HG03064 (cell line): Measurements from ENCODE around the gene R3HDM4.

ENCODE experiments used
- ATAC-seq: cut with Tn5 transposase; IDR thresholded peaks from one replicate; pipeline ENCODE4 v1.9.1; 2021; ENCODE audit warnings: low read depth; ENCODE audit not compliant: unreplicated experiment

R3HDM4 gene

DNA sequence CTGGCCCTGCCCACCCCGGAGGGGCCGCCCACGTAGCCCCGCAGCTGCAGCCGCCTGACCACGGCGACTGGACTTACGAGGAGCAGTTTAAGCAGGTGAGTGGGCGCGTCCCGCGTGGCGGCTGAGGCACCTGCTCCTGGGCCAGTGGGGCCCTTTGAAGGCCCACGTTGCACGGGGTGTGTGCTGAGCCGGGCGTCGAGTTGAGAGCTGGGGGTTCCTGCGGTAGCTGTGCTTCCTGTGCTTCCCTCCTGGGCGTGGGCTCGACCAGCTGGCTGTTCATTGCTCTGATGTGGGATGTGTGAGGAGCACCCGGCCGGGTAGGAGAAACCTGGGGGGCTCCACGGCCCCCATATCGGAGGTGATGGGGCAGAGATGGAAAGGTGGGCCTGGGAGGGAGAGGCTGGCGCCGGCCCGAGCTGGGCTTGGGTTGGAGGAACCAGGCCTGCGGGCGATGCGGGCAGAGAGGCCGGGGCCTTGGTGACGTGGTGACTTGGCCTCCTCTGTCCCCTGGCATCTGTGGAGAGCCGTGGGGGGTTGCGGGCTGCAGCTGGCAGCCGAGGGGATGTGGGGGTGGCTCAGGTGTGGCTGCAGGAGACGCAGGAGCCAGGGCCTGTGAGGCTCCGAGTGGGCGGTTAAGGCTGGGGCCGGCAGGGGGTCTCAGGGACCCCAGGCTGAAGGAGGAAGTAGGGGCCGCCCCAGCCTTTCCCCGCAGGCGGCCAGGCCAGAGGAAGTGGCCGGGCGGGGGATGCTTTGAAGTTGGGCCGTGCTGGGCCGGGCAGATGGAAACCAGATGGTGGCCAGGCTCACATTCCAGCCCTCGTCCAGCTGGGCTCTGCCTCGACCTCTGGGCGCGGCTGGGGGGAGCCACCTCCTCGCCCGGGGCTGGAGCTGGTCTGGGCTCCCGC is 19.9 kb upstream of the R3HDM4 start:
- no peak for ATAC-seq

DNA sequence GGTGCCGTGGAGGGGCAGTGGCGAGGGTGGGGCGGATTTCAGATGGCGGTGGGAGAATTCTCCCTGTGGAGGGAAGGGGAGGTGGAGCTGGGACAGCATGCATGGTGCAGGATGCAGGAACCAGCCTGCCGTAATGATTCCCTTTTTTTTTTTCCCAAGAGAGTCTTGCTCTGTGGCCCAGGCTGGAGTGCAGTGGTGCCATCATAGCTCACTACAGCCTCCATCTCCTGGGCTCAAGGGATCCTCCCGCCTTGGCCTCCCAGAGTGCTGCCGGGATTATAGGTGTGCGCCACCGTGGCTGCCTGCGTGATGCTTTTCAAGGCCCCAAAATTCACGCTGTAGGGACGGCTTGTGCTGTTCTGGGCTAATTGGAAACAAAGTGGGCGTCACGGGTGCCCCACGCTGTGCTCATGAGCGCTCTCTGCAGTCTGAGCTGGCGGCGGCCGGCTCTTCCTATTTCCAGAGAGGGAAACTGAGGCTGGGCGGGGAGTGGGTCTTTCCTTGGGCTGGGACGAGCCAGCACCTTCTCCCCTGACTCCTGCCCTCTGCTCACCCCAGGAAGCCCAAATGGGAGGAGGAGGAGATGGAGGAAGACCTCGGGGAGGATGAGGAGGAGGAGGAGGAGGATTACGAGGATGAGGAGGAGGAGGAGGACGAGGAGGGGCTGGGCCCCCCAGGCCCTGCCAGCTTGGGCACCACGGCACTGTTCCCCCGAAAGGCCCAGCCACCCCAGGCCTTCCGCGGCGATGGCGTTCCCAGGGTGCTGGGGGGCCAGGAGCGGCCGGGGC is 19.0 kb upstream of the R3HDM4 start:
- no peak for ATAC-seq

DNA sequence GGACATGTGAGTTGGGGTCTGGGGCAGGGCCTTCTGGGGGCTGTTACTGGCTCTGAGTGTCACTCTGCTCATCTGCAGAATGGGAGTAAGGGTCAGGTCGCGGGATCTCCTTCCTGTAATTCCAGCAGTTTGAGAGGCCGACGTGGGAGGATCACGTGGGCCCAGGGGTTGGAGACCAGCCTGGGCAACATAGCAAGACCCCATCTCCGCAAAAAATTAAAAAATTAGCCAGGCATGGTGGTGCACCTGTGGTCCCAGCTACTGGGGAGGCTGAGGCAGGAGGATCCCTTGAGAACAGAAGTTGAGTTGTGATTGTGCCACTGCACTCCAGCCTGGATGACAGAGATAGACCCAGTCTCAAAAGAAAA is 16.9 kb upstream of the R3HDM4 start:
- ATAC-seq: no peak

DNA sequence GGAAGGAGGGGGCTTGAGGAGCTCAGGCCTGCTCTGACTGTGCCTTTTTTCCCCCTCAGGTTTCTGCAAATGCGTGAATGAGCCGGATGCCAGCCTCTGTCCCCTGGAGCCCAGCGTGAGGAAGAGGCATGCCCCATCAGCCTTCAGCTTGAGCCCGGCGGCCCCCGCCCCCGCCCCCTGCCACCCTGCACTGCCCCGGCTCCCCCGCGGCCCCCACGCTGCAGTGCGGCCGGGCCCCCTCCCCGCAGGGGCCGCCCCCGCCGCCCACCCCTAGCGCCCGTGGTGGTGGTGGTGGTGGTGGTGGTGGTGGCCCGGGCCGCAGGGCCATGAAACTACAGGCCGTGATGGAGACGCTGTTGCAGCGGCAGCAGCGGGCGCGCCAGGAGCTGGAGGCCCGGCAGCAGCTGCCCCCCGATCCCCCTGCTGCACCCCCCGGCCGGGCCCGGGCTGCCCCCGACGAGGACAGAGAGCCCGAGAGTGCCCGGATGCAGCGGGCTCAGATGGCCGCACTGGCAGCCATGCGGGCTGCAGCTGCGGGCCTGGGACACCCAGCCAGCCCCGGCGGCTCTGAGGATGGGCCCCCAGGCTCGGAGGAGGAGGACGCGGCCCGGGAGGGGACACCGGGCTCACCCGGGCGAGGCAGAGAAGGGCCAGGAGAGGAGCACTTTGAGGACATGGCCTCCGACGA is 16.3 kb upstream of the R3HDM4 start:
- no peak for ATAC-seq

DNA sequence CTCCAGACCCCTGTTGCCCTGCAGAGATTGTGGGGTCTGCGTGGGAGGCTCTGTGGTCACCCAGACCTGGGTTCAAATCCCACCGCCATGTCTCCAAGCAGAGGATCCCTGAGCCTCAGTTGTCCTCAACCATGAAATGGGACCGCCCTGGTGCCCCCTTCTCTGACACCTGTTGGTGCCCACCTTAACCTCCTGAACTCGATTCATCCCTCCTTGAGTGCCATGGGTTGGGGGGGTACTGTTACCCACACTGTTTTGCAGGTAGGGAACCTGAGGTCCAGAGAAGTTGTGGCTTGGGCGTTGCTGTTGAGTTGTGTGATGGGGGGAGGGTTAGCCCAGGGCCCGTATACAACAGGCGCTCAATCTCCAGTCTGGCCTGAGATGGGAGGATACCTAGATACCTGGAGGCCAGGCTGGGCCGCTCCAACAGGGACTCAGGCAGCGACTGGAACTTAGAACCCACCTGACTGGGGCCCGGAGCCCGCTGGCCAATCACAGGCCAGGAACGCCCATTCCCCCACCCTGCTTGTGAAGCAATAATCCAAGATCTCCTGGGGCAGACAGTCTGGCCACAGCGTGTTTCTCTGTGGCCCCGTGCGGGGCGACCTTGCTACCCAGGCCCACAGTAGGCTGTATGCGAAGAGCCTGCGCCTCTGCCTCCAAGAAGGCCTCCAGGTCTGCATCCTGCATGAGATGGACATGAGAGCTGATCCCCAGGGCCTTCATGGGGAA is 15.6 kb upstream of the R3HDM4 start:
- no peak for ATAC-seq

DNA sequence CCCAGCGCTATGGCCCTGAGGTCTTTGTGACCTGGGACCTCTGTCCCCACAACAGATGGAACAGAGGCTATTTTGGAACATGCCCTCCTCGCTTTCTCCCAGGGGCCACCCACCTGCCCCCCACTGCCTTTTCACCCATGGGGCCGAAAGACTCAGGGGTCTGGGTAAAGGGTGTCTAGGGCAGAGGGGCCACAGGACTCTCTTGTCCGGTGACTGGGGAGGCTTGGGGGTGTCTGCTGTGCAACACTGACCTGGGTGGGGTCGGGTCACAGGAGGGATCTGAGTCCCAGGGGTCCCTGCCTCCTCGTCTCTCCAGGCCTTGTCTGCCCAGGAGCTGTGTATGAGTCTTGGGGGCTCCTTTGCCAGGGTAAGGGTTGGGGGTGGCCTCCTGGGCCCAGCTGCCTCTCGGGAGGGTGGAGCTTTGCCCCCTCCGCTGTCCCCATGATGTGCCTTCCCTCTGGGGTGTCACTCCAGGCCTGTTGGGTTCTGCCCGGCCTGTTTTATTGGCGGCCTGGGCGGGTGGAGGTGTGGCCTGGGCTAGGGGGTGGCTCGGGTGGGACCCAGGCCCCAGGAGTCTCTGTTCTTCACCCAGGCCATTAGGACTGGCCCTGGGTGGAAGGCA is 14.9 kb upstream of the R3HDM4 start:
- ATAC-seq: no peak

DNA sequence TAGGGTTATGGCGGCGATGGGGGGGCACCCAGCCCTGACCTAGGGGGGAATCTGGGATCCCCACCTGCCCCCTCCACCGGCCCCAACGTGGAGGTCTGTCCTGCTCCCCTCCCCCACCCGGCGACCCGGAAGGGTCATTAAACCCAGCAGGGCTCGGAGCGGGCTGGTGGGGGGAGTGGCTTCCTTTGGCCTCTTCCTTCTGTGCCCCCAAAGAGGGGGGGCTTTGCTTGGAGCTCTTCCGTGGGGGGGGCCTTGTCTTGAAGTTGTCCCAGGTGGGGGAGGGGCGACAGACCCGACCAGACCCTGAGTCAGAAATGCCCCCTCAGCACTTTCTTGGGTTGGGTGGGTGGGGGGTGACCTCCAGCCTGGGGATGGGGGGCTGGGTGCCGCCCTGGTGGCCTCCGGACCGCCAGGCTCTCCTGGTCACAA is 14.3 kb upstream of the R3HDM4 start:
- no peak for ATAC-seq

DNA sequence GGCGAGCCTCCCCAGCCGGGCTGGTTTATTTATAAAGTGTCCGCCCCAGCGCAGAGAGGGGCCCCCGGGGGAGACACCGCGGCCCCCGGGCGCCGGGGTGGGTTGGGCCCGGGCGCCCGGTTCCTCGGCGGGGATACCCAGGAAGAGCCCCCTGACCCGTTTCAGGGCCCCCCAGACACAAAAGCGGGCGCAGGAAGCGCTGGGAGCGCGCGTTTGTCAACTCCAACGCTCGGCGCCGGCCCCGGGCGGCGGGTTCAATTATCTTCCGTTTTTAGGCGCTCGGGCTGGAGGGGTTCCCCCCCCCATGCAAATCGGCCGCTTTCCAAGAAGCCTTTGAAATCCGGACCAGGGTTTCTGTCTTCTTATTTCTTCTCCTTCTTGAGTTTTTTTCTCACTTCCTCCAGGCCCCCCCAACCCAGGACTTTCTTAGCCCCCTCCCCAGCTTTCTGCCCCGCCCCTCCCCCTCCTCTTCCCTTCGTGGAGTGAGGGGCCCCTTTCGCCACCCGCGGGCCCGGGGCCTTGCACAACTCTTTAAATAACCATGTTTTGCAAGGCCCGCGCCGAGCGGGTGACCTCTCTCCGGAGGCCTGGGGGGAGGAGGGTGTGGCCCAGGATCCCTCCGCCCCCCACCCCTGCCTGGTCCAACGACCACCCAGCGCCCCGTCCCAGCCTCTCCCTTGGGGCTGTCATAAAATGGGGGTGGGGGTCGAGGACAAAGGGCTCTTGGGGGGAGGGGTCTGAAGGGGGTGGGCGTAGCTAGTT is 13.8 kb upstream of the R3HDM4 start:
- no peak for ATAC-seq

DNA sequence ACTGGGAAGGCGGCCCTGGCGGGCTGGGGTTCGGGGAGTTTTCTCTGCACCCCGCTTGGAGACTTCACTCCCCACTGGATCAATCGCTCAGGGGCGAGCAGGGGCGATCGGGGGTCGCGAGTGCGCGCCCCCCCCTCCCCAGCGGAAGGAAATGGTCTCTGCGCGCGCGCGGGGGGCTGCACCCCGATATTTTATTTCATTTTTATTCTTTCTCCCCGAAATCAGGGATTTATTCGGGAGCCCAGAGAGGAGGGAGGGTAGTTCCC is 13.2 kb upstream of the R3HDM4 start:
- ATAC-seq: no peak

DNA sequence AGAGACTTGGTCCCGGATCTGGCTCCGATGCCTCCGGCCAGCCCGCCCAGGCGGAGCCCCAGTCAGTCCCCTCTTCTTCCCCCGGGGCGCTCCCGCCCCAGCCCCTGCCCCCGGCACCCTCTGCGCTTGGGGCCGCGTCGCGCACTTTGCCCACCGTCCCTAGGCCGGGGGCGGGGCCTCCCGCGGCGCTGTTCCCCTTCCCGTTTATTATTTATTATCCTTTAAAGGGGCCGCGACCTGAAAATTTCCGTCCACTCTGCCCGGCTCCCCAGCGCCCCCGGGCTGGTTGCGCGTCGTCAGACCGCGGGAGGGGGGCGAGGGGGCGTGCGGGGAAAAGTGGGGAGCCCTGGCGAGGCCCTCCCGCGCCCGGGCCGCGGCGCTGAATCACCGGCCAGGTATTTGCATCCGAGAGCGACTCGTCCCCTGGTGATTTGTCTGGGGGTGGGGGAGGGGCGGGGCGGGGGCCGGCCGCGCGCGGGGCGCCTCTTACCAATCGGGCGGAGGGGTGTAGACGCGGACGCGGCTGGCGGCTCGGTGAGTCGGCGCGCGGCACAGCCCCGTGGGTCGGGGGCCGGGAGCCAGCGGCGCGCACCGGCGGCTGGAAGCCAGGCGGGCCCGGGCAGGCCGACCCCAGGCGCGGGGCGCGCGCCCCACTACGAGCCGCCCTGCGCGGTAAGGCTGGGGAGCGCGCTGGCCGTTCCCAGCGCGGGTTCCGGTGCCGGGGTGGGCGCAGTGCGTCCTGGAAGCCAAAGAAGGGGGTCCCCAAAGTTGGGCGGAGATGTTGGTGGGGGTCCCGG is 12.7 kb upstream of the R3HDM4 start, which contains the start of gene ARID3A:
Gene ARID3A, plus strand, starts transcription at position 510 of the 797 bp plus-strand sequence. CDS start 3,494 bp downstream, outside the sequence.
- ATAC-seq: peak; percentile 42

DNA sequence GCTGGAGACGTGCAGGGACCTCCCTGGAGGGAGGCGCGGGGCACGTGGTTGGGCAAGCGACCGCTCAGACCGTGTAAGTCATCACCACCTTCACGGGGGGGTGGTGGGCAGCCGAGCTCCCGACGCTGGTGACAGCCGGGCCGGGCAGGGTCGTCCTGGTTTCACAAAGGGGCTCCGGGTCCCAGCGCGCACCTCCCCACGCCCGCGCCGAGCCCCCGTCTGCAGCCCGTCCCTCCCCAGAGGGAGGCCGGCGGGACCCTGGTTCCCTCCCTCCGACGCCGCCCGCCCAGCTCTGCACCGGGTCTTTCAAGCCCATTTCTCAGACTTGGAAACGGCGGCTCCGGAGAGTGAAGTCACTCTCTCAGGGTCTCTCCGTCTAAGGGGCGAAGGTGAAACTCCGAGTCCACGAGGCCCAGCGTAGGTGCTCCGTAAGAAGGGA is 12.1 kb upstream of the R3HDM4 start:
- peak; percentile 26 for ATAC-seq

DNA sequence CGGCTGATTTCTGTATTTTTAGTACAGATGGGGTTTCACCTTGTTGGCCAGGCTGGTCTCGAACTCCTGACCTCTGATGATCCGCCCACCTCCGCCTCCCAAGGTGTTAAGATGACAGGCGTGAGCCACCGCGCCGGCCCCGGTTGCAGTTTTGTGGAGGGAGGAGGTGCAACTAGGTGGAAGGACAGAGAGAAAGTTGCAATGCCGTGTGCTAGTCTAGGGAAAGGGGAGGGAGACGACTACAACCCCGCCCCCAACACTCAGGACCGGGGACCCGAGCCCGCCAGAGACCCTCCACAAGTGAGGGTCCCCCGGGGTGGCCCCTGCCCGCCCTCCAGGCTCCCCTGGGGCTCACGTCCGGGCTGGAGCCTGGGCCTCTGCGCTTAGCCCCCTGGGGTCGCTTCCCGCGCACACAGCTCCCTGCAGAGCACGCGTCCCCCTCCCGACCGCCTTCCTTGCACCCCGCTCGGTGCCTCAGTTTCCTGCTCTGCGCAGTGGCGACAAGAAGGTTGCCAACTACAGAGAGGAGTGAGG is 11.6 kb upstream of the R3HDM4 start:
- no peak for ATAC-seq

DNA sequence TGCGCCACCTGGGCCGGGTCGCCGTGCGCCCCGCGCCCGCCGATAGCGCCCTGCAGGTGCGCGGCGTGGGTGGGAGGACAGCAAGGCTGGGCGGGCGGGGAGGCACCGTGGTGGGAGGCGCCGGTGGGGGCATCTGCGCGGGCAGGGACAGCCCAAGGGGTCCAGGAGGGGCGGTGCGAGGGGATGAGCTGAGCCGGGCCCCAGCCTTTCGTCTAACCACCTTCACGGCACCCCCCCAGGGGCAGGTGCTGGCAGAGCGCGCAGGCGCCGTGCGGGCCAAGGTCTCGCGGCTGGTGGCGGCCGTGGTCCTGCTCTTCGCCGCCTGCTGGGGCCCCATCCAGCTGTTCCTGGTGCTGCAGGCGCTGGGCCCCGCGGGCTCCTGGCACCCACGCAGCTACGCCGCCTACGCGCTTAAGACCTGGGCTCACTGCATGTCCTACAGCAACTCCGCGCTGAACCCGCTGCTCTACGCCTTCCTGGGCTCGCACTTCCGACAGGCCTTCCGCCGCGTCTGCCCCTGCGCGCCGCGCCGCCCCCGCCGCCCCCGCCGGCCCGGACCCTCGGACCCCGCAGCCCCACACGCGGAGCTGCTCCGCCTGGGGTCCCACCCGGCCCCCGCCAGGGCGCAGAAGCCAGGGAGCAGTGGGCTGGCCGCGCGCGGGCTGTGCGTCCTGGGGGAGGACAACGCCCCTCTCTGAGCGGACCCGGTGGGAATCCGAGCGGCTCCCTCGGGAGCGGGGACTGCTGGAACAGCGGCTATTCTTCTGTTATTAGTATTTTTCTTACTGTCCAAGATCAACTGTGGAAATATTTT is 7.2 kb upstream of the R3HDM4 start:
- no peak for ATAC-seq

DNA sequence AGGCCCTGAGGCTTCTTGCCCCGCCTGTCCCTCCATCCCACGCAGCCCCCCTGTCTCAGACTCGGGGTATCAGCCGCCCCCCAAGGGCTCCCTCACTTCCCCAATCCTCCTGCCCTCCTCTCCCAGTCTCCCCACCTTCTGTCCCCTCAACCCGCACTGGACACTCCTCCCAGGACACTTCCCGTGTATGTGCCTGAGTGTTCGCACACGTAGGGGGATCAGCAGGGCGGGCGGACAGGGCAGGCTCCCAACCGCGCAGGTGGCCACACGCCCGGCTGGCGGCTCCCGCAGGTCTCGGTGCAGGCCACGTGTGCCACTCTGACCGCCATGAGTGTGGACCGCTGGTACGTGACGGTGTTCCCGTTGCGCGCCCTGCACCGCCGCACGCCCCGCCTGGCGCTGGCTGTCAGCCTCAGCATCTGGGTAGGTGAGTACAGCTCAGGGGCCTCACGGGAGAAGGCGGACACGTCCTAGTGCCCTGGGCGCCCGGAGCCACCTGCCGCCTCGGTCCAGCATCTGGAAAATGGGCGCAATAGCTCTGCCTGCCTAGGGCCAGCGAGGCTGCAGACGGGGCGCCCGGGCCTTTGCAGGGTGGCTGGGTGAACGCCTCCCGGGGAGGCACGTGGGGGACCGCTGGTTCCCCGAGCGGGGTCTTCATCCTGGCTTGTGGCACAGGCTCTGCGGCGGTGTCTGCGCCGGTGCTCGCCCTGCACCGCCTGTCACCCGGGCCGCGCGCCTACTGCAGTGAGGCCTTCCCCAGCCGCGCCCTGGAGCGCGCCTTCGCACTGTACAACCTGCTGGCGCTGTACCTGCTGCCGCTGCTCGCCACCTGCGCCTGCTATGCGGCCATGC is 6.4 kb upstream of the R3HDM4 start:
- no peak for ATAC-seq

DNA sequence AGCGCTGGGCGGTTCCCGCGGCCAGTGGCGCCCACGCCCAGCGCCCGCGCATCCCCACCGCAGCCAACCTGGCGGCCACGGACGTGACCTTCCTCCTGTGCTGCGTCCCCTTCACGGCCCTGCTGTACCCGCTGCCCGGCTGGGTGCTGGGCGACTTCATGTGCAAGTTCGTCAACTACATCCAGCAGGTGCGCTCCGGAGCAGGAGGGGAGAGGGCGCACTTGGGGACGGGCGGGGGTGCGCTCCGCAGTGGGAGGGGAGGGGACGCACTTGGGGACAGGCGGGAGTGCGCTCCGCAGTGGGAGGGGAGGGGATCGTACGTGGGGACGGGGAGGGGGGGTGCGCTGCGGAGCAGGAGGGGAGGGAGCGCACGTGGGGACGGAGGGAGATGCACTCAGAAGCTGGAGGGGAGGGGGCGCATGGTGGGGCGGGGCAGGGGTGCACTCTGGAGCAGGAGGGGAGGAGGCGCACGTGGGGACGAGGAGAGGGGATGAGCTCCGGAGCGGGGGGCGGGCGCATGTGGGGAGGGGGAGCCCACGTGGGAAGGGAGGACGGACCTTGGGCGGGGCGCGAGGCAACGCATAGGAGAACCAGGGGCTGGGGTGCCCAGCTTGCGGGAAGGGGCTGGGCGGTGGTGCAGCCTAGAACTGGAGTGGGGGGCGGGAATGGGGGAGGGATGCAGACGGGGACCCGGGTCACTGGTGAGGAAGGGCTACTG is 5.6 kb upstream of the R3HDM4 start:
- no peak for ATAC-seq

DNA sequence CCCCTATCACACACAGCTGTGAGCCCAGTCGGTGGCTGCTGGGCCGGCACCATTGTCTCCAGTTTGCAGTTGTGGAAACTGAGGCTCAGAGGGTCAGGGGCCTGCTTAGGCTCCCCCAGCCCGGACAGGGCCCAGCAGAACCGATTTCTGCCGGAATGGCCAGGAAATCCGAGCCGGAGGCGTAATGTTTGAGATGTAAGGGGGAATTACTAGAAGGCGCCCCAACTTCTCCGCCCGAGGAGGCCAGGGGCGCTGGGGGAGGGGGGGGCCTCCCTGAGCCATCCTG is 5.1 kb upstream of the R3HDM4 start:
- ATAC-seq: no peak
